SIG-M5 treated with dmso at 0.1 percent for 504 hours (cell line): ENCODE results near the gene CNDP2.

Experiments used
- DNase-seq: peaks from one replicate; lab custom pipeline; 2025; ENCODE audit not compliant: unreplicated experiment; lab: John Stamatoyannopoulos, UW

CNDP2 gene

GRCh38 chr18:74533666-74534065 is 37.5 kb downstream of the CNDP2 start:
- DNase-seq = no peak

GRCh38 chr18:74534150-74534969 is 38.2 kb downstream of the CNDP2 start, which contains the start of gene CNDP1:
Gene CNDP1, plus strand, starts transcription at chr18:74534500. Its CDS starts 168 bp downstream, at chr18:74534668.
- no peak for DNase-seq

- DNase-seq = no peak
Measured at GRCh38 chr18:74534981-74535649, 39.0 kb downstream of the CNDP2 start.

- no peak for DNase-seq
Measured at GRCh38 chr18:74539289-74539688, 43.1 kb downstream of the CNDP2 start.

GRCh38 chr18:74540652-74541421 is 44.7 kb downstream of the CNDP2 start:
- no peak for DNase-seq

- no peak for DNase-seq
Measured at GRCh38 chr18:74541703-74542555, 45.8 kb downstream of the CNDP2 start.

- no peak for DNase-seq
Measured at GRCh38 chr18:74544898-74545297, 48.7 kb downstream of the CNDP2 start.

- no peak for DNase-seq
Measured at GRCh38 chr18:74546007-74546406, 49.8 kb downstream of the CNDP2 start.

- DNase-seq = no peak
Measured at GRCh38 chr18:74546751-74547530, 50.8 kb downstream of the CNDP2 start.

- no peak for DNase-seq
Measured at GRCh38 chr18:74547860-74548259, 51.7 kb downstream of the CNDP2 start.

GRCh38 chr18:74549591-74550104 is 53.5 kb downstream of the CNDP2 start:
- no peak for DNase-seq

- no peak for DNase-seq
Measured at GRCh38 chr18:74550886-74551285, 54.7 kb downstream of the CNDP2 start.

GRCh38 chr18:74551452-74551851 is 55.3 kb downstream of the CNDP2 start:
- DNase-seq = no peak

GRCh38 chr18:74551936-74552555 is 55.9 kb downstream of the CNDP2 start:
- DNase-seq = peak; percentile 84

- no peak for DNase-seq
Measured at GRCh38 chr18:74556126-74556525, 60.0 kb downstream of the CNDP2 start.

GRCh38 chr18:74558096-74558495 is 61.9 kb downstream of the CNDP2 start:
- no peak for DNase-seq

- no peak for DNase-seq
Measured at GRCh38 chr18:74562131-74562730, 66.1 kb downstream of the CNDP2 start.

GRCh38 chr18:74562775-74563174 is 66.6 kb downstream of the CNDP2 start:
- no peak for DNase-seq

- DNase-seq = no peak
Measured at GRCh38 chr18:74563999-74564398, 67.8 kb downstream of the CNDP2 start.
